Measurements from ENCODE around the gene SLC39A1. TPM values are rescaled to one million over a fixed set of nuclear protein-coding genes. Genes with fewer than 3 reads are reported as not detected.
"Not testable (repeated sequence)": the region's sequence is repeated elsewhere in the genome, so short reads cannot be mapped to it uniquely, and the experiment has no call there.

Gene SLC39A1
- total RNA-seq, 4 donors from 2014 or later: 81.0 to 157 (median 92.4) TPM

DNA sequence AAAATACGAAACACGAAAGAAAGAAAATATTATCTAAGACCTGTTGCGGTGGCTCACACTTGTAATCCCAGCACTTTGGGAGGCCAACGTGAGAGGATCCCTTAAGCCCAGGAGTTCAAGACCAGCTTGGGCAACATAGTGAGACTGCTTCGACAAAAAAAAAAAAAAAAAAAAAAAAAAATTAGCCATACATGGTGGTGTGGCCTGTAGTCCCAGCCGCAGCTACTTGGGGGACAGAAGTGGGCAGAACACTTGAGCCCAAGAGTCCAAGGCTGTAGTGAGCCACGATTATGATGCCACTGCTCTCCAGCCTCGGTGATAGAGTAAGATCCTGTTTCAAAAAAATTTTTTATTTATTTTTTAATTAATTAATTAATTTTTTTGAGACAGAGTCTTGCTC lies 24.3 kb upstream of the SLC39A1 start:
- 84% methylated on average over 8 of the region's 8 CpGs for WGBS, 2 donors
- TF ChIP-seq POLR2A (IDR thresholded peaks at IDR 0.05): no peak
- peak overlapping the region in 2 of 4 donors; percentile 93 for H3K27ac ChIP-seq
- no peaks in the 10 kb centered on the region for H3K9me3 ChIP-seq
- H3K4me3 ChIP-seq: no peak overlapping the region
- H3K4me1 ChIP-seq: peaks cover 0 to 48% (median 19%) of the 10 kb centered on the region in 4 donors
- no peaks in the 10 kb centered on the region for H3K27me3 ChIP-seq
- no peak for DNase-seq (ENCODE audit: low spot score in 2 of 2)
- H3K36me3 ChIP-seq: peaks cover 0 to 25% (median 0%) of the 10 kb centered on the region in 3 donors

DNA sequence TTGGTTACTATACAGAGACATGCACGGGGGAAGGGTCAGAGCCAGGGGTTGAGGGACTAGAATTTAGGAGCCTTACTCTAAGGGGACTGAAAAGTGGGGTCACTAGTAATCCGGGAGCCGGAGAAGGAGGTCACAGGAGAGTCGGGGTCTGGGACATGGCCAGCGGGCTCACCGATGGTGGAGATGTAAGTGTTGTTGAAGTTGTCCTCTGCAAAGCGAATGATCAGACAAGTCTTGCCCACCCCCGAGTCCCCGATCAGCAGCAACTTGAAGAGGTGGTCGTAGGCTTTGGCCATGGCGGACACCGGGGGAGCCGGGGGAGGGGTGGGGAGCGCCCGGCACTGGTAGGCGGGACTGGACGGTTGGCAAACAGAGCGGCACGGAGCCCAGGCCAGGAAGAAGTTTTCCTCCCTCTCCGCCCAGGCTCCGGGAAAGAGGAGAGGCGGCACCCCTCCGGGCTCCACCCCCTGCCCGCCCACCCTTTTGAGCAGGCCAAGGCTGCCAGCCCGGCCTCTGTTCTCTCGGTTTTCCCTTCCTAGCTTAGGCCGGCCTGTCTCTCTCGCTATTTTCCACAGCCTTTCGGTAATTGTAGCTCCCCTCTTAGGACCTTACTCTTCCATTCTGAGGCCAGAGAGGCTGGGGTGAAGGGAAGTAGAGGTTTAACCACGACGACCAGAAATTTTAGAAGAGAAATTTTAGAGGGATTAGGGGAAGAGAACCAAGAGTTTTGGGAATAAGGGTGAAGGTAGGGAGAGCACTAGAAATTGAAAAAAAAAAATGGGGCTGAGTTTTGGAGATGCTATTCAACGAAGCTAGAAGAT lies 22.8 kb upstream of the SLC39A1 start, which contains the start of gene RAB13:
Gene RAB13 (minus strand): TSS at position 399 of the 821 bp plus-strand sequence. CDS start 103 bp downstream, at position 296.
- TF ChIP-seq CTCF (IDR thresholded peaks at IDR 0.05): no peak
- peak in 1 of 2 donors; percentile 32 for TF ChIP-seq POLR2A (IDR thresholded peaks at IDR 0.05)
- peak in 1 of 2 donors; percentile 57 for TF ChIP-seq EP300 (IDR thresholded peaks at IDR 0.05)
- Histone ChIP-seq H3K9me3 (no peaks in the 10 kb centered on the region), H3K4me1 (peaks cover 0 to 37% (median 8%) of the 10 kb centered on the region in 4 donors), H3K27ac (peak within 1 kb of the TSS; percentile 80 to 93 (median 89)), H3K4me3 (peak within 1 kb of the TSS; percentile 40 to 70 (median 47)), H3K36me3 (peaks cover 0 to 29% (median 0%) of the 10 kb centered on the region in 3 donors), H3K27me3 (no peaks in the 10 kb centered on the region)
- peak; percentile 76 to 78 for DNase-seq (ENCODE audit: low spot score in 2 of 2)
- WGBS, 2 donors: 0 to 3% methylated on average over 26 to 32 of the region's 32 CpGs

DNA sequence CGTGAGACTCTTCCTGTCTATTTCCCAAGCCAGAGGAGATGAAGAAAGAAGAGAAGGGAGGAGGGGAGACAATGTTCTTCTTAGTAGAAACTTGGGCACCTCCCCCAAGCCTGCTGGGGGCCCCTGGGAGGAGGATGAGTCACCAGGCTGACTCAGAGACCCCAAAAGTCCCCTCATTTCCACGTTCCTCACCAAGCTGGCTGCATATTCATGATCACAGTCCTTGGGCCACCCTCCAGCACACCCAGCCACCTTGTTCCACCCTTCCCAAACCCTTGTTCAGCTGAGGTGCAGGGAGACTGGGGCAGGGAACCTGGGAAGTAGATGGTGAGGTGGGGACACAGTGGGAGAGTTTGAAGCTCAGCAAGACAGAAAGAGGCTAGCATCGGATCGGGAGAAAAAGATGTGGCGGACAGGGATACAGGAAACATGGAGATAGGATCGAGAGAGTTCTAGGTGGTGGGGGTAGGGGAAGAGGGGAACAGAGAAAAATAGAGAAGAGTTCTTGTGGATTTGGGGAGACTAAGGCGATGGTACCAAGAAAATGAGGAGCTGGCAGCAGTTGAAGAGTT lies 22.1 kb upstream of the SLC39A1 start:
- H3K27me3 ChIP-seq: no peaks in the 10 kb centered on the region
- DNase-seq (ENCODE audit: low spot score in 2 of 2): peak in 1 of 2 donors; percentile 61
- H3K4me1 ChIP-seq: peaks cover 0 to 37% (median 7%) of the 10 kb centered on the region in 4 donors
- peak overlapping the region; percentile 80 to 93 (median 89) for H3K27ac ChIP-seq
- no peaks in the 10 kb centered on the region for H3K9me3 ChIP-seq
- WGBS, 2 donors: 6 to 8% methylated on average over 7 of the region's 7 CpGs
- TF ChIP-seq POLR2A (IDR thresholded peaks at IDR 0.05) (no peak), EP300 (IDR thresholded peaks at IDR 0.05) (peak in 1 of 2 donors; percentile 70)
- H3K4me3 ChIP-seq: peak overlapping the region; percentile 40 to 70 (median 47)
- peaks cover 0 to 37% (median 0%) of the 10 kb centered on the region in 3 donors for H3K36me3 ChIP-seq

- no peak for TF ChIP-seq CTCF (IDR thresholded peaks at IDR 0.05)
- TF ChIP-seq EP300 (IDR thresholded peaks at IDR 0.05): no peak
- TF ChIP-seq POLR2A (IDR thresholded peaks at IDR 0.05): no peak
- no peaks in the 10 kb centered on the region for H3K9me3 ChIP-seq
- 50 to 52% methylated on average over 6 of the region's 6 CpGs for WGBS, 2 donors
- peak overlapping the region in 3 of 4 donors; percentile 85 to 93 (median 93) for H3K27ac ChIP-seq
- H3K36me3 ChIP-seq: peaks cover 0 to 41% (median 0%) of the 10 kb centered on the region in 3 donors
- no peaks in the 10 kb centered on the region for H3K27me3 ChIP-seq
- peaks cover 0 to 31% (median 7%) of the 10 kb centered on the region in 4 donors for H3K4me1 ChIP-seq
- DNase-seq (ENCODE audit: low spot score in 2 of 2): no peak
- H3K4me3 ChIP-seq: peak overlapping the region in 1 of 4 donors; percentile 70
Observed at GRCh38 chr1:153984123-153984894, 21.0 kb upstream of the SLC39A1 start.

- H3K27me3 ChIP-seq; H3K4me3 ChIP-seq; H3K9me3 ChIP-seq; DNase-seq (ENCODE audit: low spot score in 2 of 2); H3K27ac ChIP-seq: not testable (repeated sequence)
- Histone ChIP-seq H3K4me1 (peaks cover 0 to 34% (median 8%) of the 10 kb centered on the region in 4 donors), H3K36me3 (peaks cover 0 to 41% (median 0%) of the 10 kb centered on the region in 3 donors)
- WGBS, 2 donors: 81 to 83% methylated on average over 2 of the region's 2 CpGs
Observed at GRCh38 chr1:153981735-153982134, 18.4 kb upstream of the SLC39A1 start.

GRCh38 chr1:153979091-153979490 lies 15.8 kb upstream of the SLC39A1 start:
- H3K27me3 ChIP-seq; H3K27ac ChIP-seq; DNase-seq (ENCODE audit: low spot score in 2 of 2); H3K4me3 ChIP-seq; H3K9me3 ChIP-seq: not testable (repeated sequence)
- 90 to 92% methylated on average over 12 of the region's 12 CpGs for WGBS, 2 donors
- peaks cover 0 to 59% (median 0%) of the 10 kb centered on the region in 3 donors for H3K36me3 ChIP-seq
- peaks cover 0 to 30% (median 12%) of the 10 kb centered on the region in 4 donors for H3K4me1 ChIP-seq

Data from tibial nerve (tissue), 4 donors.